Measurements from ENCODE around the gene CYP2W1. TPM values are rescaled to one million over a fixed set of nuclear protein-coding genes. Genes with fewer than 3 reads are reported as not detected.
A peak's percentile ranks its signal among the peaks of the same experiment; 100 is the strongest.

The CYP2W1 gene
- total RNA-seq, 2 experiments from 2014 or later: not detected

GRCh38 chr7:972676-973309 lies 10.2 kb upstream of the CYP2W1 start:
- no peak for DNase-seq
- CTCF ChIA-PET: interaction anchor here (0.8 to 2.9 kb wide), 5 partner anchors 10 to 93 kb away, joined by 3 to 27 read pairs (median 10); no protein-coding TSS in a partner anchor

GRCh38 chr7:973312-973711 lies 9.7 kb upstream of the CYP2W1 start:
- intact Hi-C loops (cut with micrococcal nuclease): no loop called here
- no peak for DNase-seq
- Mint-ChIP-seq H3K27me3 (no peaks in the 10 kb centered on the region), H3K4me1 (ENCODE audit: low read depth) (peaks cover 27% of the 10 kb centered on the region), H3K27ac (no peak overlapping the region), H3K4me3 (peak overlapping the region; percentile 43), H3K9me3 (no peaks in the 10 kb centered on the region), H3K36me3 (peaks cover 30% of the 10 kb centered on the region)
- ChIA-PET CTCF (interaction anchor here (0.8 to 2.9 kb wide), 7 partner anchors 11 to 98 kb away, joined by 3 to 27 read pairs (median 4); no protein-coding TSS in a partner anchor), POLR2A (interaction anchor here (1.5 kb wide), 1 partner anchor 34 kb away, joined by 3 read pairs; no protein-coding TSS in a partner anchor)

More at GRCh38 chr7:972676-973309, 10.2 kb upstream of the CYP2W1 start:
- POLR2A ChIA-PET: interaction anchor here (1.1 kb wide), 1 partner anchor 35 kb away, joined by 3 read pairs; no protein-coding TSS in a partner anchor
- Mint-ChIP-seq H3K9me3 (no peaks in the 10 kb centered on the region), H3K27me3 (no peaks in the 10 kb centered on the region), H3K27ac (no peak overlapping the region), H3K4me3 (peak overlapping the region; percentile 43), H3K4me1 (ENCODE audit: low read depth) (peaks cover 27% of the 10 kb centered on the region), H3K36me3 (peaks cover 32% of the 10 kb centered on the region)
- intact Hi-C loops (cut with micrococcal nuclease): no loop called here

- no peak for DNase-seq
- H3K27me3 Mint-ChIP-seq: no peaks in the 10 kb centered on the region
- CTCF ChIA-PET: interaction anchor here (1.2 to 5.8 kb wide), 7 partner anchors 11 to 202 kb away, joined by 3 to 53 read pairs (median 10); no protein-coding TSS in a partner anchor
- intact Hi-C loops (cut with micrococcal nuclease): no loop called here
- peaks cover 23% of the 10 kb centered on the region for H3K36me3 Mint-ChIP-seq
- peak overlapping the region; percentile 95 for H3K4me3 Mint-ChIP-seq
- H3K9me3 Mint-ChIP-seq: no peaks in the 10 kb centered on the region
- H3K27ac Mint-ChIP-seq: peak overlapping the region; percentile 90
- POLR2A ChIA-PET: interaction anchor here (0.6 to 2.3 kb wide), 4 partner anchors 9 to 710 kb away, joined by 3 to 19 read pairs (median 3); no protein-coding TSS in a partner anchor
- H3K4me1 Mint-ChIP-seq (ENCODE audit: low read depth): peaks cover 27% of the 10 kb centered on the region
Measured at GRCh38 chr7:974172-974571, 8.8 kb upstream of the CYP2W1 start.

- CTCF ChIA-PET: interaction anchor here (0.7 to 5.8 kb wide), 9 partner anchors 12 to 201 kb away, joined by 3 to 53 read pairs (median 9); no protein-coding TSS in a partner anchor
- POLR2A ChIA-PET: interaction anchor here (0.5 to 2.3 kb wide), 10 partner anchors 10 to 163 kb away, joined by 3 to 19 read pairs (median 4); partner anchors contain the start of gene GET4
- H3K4me1 Mint-ChIP-seq (ENCODE audit: low read depth): peaks cover 27% of the 10 kb centered on the region
- DNase-seq: peak; percentile 94
- intact Hi-C loops (cut with micrococcal nuclease): loop anchor here (1.0 kb wide), 2 partner anchors 53 to 99 kb away; partner anchors contain the start of gene GET4
- peak within 1 kb of the TSS; percentile 95 for H3K4me3 Mint-ChIP-seq
- H3K27ac Mint-ChIP-seq: peak within 1 kb of the TSS; percentile 90
- no peaks in the 10 kb centered on the region for H3K9me3 Mint-ChIP-seq
- peaks cover 22% of the 10 kb centered on the region for H3K36me3 Mint-ChIP-seq
- no peaks in the 10 kb centered on the region for H3K27me3 Mint-ChIP-seq
Measured at GRCh38 chr7:974820-975681, 7.9 kb upstream of the CYP2W1 start, which contains the start of gene COX19. TSS of gene COX19 (minus strand) at chr7:975549. CDS start at chr7:975509, 40 bp downstream.

- CTCF ChIA-PET: interaction anchor here (0.5 to 5.8 kb wide), 8 partner anchors 17 to 201 kb away, joined by 3 to 53 read pairs (median 12); no protein-coding TSS in a partner anchor
- POLR2A ChIA-PET: interaction anchor here (0.5 to 2.3 kb wide), 6 partner anchors 9 to 184 kb away, joined by 3 to 19 read pairs (median 3); partner anchors contain the start of gene ZFAND2A
- H3K9me3 Mint-ChIP-seq: no peaks in the 10 kb centered on the region
- H3K27me3 Mint-ChIP-seq: no peaks in the 10 kb centered on the region
- no peak overlapping the region for H3K27ac Mint-ChIP-seq
- H3K4me1 Mint-ChIP-seq (ENCODE audit: low read depth): peaks cover 25% of the 10 kb centered on the region
- no peak for DNase-seq
- H3K36me3 Mint-ChIP-seq: peaks cover 20% of the 10 kb centered on the region
- intact Hi-C loops (cut with micrococcal nuclease): loop anchor here (1.0 kb wide), 2 partner anchors 52 to 100 kb away; partner anchors contain the start of gene GET4
- peak overlapping the region; percentile 29 for H3K4me3 Mint-ChIP-seq
Measured at GRCh38 chr7:975702-976473, 7.1 kb upstream of the CYP2W1 start.

GRCh38 chr7:976901-977325 lies 6.1 kb upstream of the CYP2W1 start:
- DNase-seq: no peak
- intact Hi-C loops (cut with micrococcal nuclease): no loop called here
- CTCF ChIA-PET: interaction anchor here (2.9 to 5.8 kb wide), 2 partner anchors 16 to 200 kb away, joined by 14 to 53 read pairs; no protein-coding TSS in a partner anchor
- no peak overlapping the region for H3K4me3 Mint-ChIP-seq
- H3K4me1 Mint-ChIP-seq (ENCODE audit: low read depth): peaks cover 19% of the 10 kb centered on the region
- POLR2A ChIA-PET: interaction anchor here (1.2 kb wide), 1 partner anchor 183 kb away, joined by 3 read pairs; the partner anchor contains the start of gene ZFAND2A
- no peak overlapping the region for H3K27ac Mint-ChIP-seq
- peaks cover 14% of the 10 kb centered on the region for H3K36me3 Mint-ChIP-seq
- H3K9me3 Mint-ChIP-seq: no peaks in the 10 kb centered on the region
- H3K27me3 Mint-ChIP-seq: no peaks in the 10 kb centered on the region

- peaks cover 8% of the 10 kb centered on the region for H3K36me3 Mint-ChIP-seq
- CTCF ChIA-PET: interaction anchor here (2.0 to 5.8 kb wide), 2 partner anchors 15 to 192 kb away, joined by 5 to 53 read pairs; no protein-coding TSS in a partner anchor
- H3K4me3 Mint-ChIP-seq: no peak overlapping the region
- no peak overlapping the region for H3K27ac Mint-ChIP-seq
- no peaks in the 10 kb centered on the region for H3K9me3 Mint-ChIP-seq
- intact Hi-C loops (cut with micrococcal nuclease): no loop called here
- H3K4me1 Mint-ChIP-seq (ENCODE audit: low read depth): peaks cover 14% of the 10 kb centered on the region
- H3K27me3 Mint-ChIP-seq: no peaks in the 10 kb centered on the region
- POLR2A ChIA-PET: interaction anchor here (1.2 kb wide), 1 partner anchor 183 kb away, joined by 3 read pairs; the partner anchor contains the start of gene ZFAND2A
- no peak for DNase-seq
Measured at GRCh38 chr7:977326-978048, 5.5 kb upstream of the CYP2W1 start.

GRCh38 chr7:978049-978346 lies 5.0 kb upstream of the CYP2W1 start:
- CTCF ChIA-PET: interaction anchor here (2.0 to 5.8 kb wide), 2 partner anchors 15 to 192 kb away, joined by 5 to 53 read pairs; no protein-coding TSS in a partner anchor
- H3K4me1 Mint-ChIP-seq (ENCODE audit: low read depth): peaks cover 9% of the 10 kb centered on the region
- intact Hi-C loops (cut with micrococcal nuclease): no loop called here
- H3K9me3 Mint-ChIP-seq: no peaks in the 10 kb centered on the region
- H3K4me3 Mint-ChIP-seq: no peak overlapping the region
- no peaks in the 10 kb centered on the region for H3K27me3 Mint-ChIP-seq
- DNase-seq: no peak
- peaks cover 4% of the 10 kb centered on the region for H3K36me3 Mint-ChIP-seq
- H3K27ac Mint-ChIP-seq: no peak overlapping the region
- POLR2A ChIA-PET: no interaction called here

- Mint-ChIP-seq H3K27me3 (no peaks in the 10 kb centered on the region), H3K36me3 (no peaks in the 10 kb centered on the region), H3K27ac (no peak overlapping the region), H3K4me3 (no peak overlapping the region), H3K4me1 (ENCODE audit: low read depth) (peaks cover 3% of the 10 kb centered on the region), H3K9me3 (no peaks in the 10 kb centered on the region)
- POLR2A ChIA-PET: no interaction called here
- intact Hi-C loops (cut with micrococcal nuclease): no loop called here
- CTCF ChIA-PET: interaction anchor here (2.0 to 5.8 kb wide), 2 partner anchors 14 to 191 kb away, joined by 5 to 53 read pairs; no protein-coding TSS in a partner anchor
- DNase-seq: no peak
Measured at GRCh38 chr7:978416-979091, 4.4 kb upstream of the CYP2W1 start.

GRCh38 chr7:979151-979550 lies 3.8 kb upstream of the CYP2W1 start:
- Mint-ChIP-seq H3K36me3 (no peaks in the 10 kb centered on the region), H3K27ac (no peak overlapping the region), H3K9me3 (no peaks in the 10 kb centered on the region), H3K4me1 (ENCODE audit: low read depth) (peaks cover 3% of the 10 kb centered on the region), H3K27me3 (no peaks in the 10 kb centered on the region), H3K4me3 (no peak overlapping the region)
- ChIA-PET POLR2A (no interaction called here), CTCF (interaction anchor here (2.0 to 5.8 kb wide), 2 partner anchors 14 to 191 kb away, joined by 5 to 53 read pairs; no protein-coding TSS in a partner anchor)
- no peak for DNase-seq
- intact Hi-C loops (cut with micrococcal nuclease): no loop called here
